GM12865 (cell line): ENCODE results near the gene SPRED1.

Source experiments
- DNase-seq: peaks from one replicate; pipeline ENCODE4 v3.0.0; 2010; ENCODE audit warnings: low read depth
- H3K4me3 ChIP-seq: 2 replicates; pipeline ENCODE4 v1.5.1; 2011; ENCODE audit warnings: mild to moderate bottlenecking, low read depth, low read length, control low read depth
- CTCF ChIP-seq: IDR thresholded peaks from 2 replicates; pipeline ENCODE4 v1.5.1; 2011; ENCODE audit warnings: low read length, control low read depth, low read depth, inconsistent platforms; ENCODE audit not compliant: insufficient read depth; ENCODE audit errors: missing control alignments

Gene SPRED1

GRCh38 chr15:38211811-38212210 lies 40.8 kb upstream of the SPRED1 start:
- no peak for DNase-seq
- no peak overlapping the region for H3K4me3 ChIP-seq
- no peak for TF ChIP-seq CTCF

GRCh38 chr15:38212729-38213351 lies 39.8 kb upstream of the SPRED1 start:
- no peak for DNase-seq
- no peak overlapping the region for H3K4me3 ChIP-seq
- TF ChIP-seq CTCF: no peak

GRCh38 chr15:38213356-38213755 lies 39.3 kb upstream of the SPRED1 start:
- H3K4me3 ChIP-seq: no peak overlapping the region
- no peak for DNase-seq
- no peak for TF ChIP-seq CTCF

GRCh38 chr15:38215707-38216106 lies 36.9 kb upstream of the SPRED1 start:
- TF ChIP-seq CTCF: no peak
- no peak for DNase-seq

GRCh38 chr15:38216763-38217162 lies 35.9 kb upstream of the SPRED1 start:
- no peak for DNase-seq
- TF ChIP-seq CTCF: no peak
- H3K4me3 ChIP-seq: no peak overlapping the region

More at GRCh38 chr15:38215707-38216106, 36.9 kb upstream of the SPRED1 start:
- H3K4me3 ChIP-seq: no peak overlapping the region

GRCh38 chr15:38217191-38217595 lies 35.4 kb upstream of the SPRED1 start:
- peak; percentile 9 for DNase-seq
- TF ChIP-seq CTCF: no peak
- H3K4me3 ChIP-seq: no peak overlapping the region

- no peak for DNase-seq
- no peak for TF ChIP-seq CTCF
- H3K4me3 ChIP-seq: no peak overlapping the region
These were observed 34.6 kb upstream of the SPRED1 start for GRCh38 chr15:38217788-38218609.
